HL-60 (cell line): ENCODE data around the gene ERAS.

ENCODE experiments used
- DNase-seq, 2 experiments: peaks; one replicate each; pipeline ENCODE4 v3.0.0-alpha.2; 2010 to 2020; ENCODE audit warnings: low read depth in 1 of 2, low spot score in 1 of 2
- H3K27ac ChIP-seq: fragments of 250-450 bp; sonication (Bioruptor Pico); replicated peaks from 2 replicates; pipeline ENCODE4 v1.5.1; 2020; ENCODE audit warnings: mild to moderate bottlenecking, moderate library complexity
- H3K27me3 ChIP-seq: fragments of 250-450 bp; sonication (Bioruptor Pico); 2 replicates; pipeline ENCODE4 v1.5.1; 2021; ENCODE audit warnings: mild to moderate bottlenecking, moderate library complexity; ENCODE audit not compliant: insufficient read depth, poor library complexity, severe bottlenecking
- H3K4me3 ChIP-seq: replicated peaks from 2 replicates; pipeline ENCODE4 v1.5.1; 2011; ENCODE audit warnings: mild to moderate bottlenecking, control low read depth, low read length; ENCODE audit not compliant: insufficient read depth
- CTCF ChIP-seq: IDR thresholded peaks from one replicate; pipeline ENCODE4 v1.5.1; 2011; ENCODE audit warnings: low read length, control low read depth, inconsistent platforms; ENCODE audit not compliant: insufficient read depth
- GABPA ChIP-seq: IDR thresholded peaks from 2 replicates; pipeline ENCODE4 v1.6.1; 2012; ENCODE audit warnings: low read depth
- POLR2AphosphoS5 ChIP-seq: IDR thresholded peaks from 2 replicates; pipeline ENCODE4 v1.6.1; 2012; ENCODE audit warnings: low read depth
- REST ChIP-seq: IDR thresholded peaks from 2 replicates; pipeline ENCODE4 v1.6.1; 2012; ENCODE audit warnings: low read depth; ENCODE audit not compliant: insufficient replicate concordance
- SPI1 ChIP-seq: IDR thresholded peaks from 2 replicates; pipeline ENCODE4 v1.6.1; 2012; ENCODE audit warnings: low read depth, mild to moderate bottlenecking, borderline replicate concordance

ERAS gene

GRCh38 chrX:48785186-48785539, 41.1 kb upstream of the ERAS start:
- Histone ChIP-seq H3K4me3 (no peak overlapping the region), H3K27me3 (no peaks in the 10 kb centered on the region), H3K27ac (no peak overlapping the region)
- DNase-seq, result no peak
- TF ChIP-seq CTCF, result no peak
- TF ChIP-seq POLR2AphosphoS5, result no peak
- no peak for TF ChIP-seq GABPA
- no peak for TF ChIP-seq SPI1
- no peak for TF ChIP-seq REST

- H3K4me3 ChIP-seq, result no peak overlapping the region
- no peak overlapping the region for H3K27ac ChIP-seq
- H3K27me3 ChIP-seq, result no peaks in the 10 kb centered on the region
- no peak for DNase-seq
- TF ChIP-seq GABPA (no peak), CTCF (no peak), POLR2AphosphoS5 (no peak), SPI1 (no peak), REST (no peak)
Measured at GRCh38 chrX:48785540-48786214, 40.6 kb upstream of the ERAS start.

- Histone ChIP-seq H3K27me3 (no peaks in the 10 kb centered on the region), H3K27ac (no peak within 1 kb of the TSS), H3K4me3 (no peak within 1 kb of the TSS)
- DNase-seq, result no peak
- TF ChIP-seq CTCF (no peak), POLR2AphosphoS5 (no peak), SPI1 (no peak), REST (no peak), GABPA (no peak)
Measured at GRCh38 chrX:48786341-48786800, 39.9 kb upstream of the ERAS start, which contains the start of gene GATA1. GATA1 (plus strand) TSS chrX:48786590; CDS start chrX:48791110, 4,520 bp downstream.
